Pons (tissue), 1 donor: ENCODE results near the gene PCDHGA4.
"Not testable (repeated sequence)": the region's sequence is repeated elsewhere in the genome, so short reads cannot be mapped to it uniquely, and the experiment has no call there.

Source experiments
- DNase-seq: peaks from one replicate; pipeline ENCODE4 v3.0.0-alpha.2; 2016; ENCODE audit warnings: low spot score

Gene PCDHGA4

GRCh38 chr5:141349917-141350619 lies 4.8 kb upstream of the PCDHGA4 start, which contains the start of gene PCDHGB1:
PCDHGB1 (plus strand) TSS chr5:141350099; CDS start chr5:141350261, 162 bp downstream.
- DNase-seq = peak; percentile 15

- no peak for DNase-seq
Observed at GRCh38 chr5:141351591-141351990, 3.2 kb upstream of the PCDHGA4 start.

- DNase-seq = no peak
Observed at GRCh38 chr5:141355641-141356040, 820 bp downstream of the PCDHGA4 start.

GRCh38 chr5:141356133-141356532 lies 1.3 kb downstream of the PCDHGA4 start:
- DNase-seq = no peak

- DNase-seq = no peak
Observed at GRCh38 chr5:141356950-141357349, 2.1 kb downstream of the PCDHGA4 start.

GRCh38 chr5:141359790-141360426 lies 5.1 kb downstream of the PCDHGA4 start, which contains the start of gene PCDHGB2:
PCDHGB2 (plus strand) TSS chr5:141359994; CDS start chr5:141360136, 142 bp downstream.
- DNase-seq = peak; percentile 30

GRCh38 chr5:141360685-141361084 lies 5.9 kb downstream of the PCDHGA4 start:
- no peak for DNase-seq

GRCh38 chr5:141362719-141363118 lies 7.9 kb downstream of the PCDHGA4 start:
- DNase-seq = no peak

GRCh38 chr5:141363952-141364660 lies 9.3 kb downstream of the PCDHGA4 start, which contains the start of gene PCDHGA5:
PCDHGA5 (plus strand) TSS chr5:141364162; CDS start chr5:141364331, 169 bp downstream.
- no peak for DNase-seq

- DNase-seq = no peak
Observed at GRCh38 chr5:141366016-141366896, 11.4 kb downstream of the PCDHGA4 start.

GRCh38 chr5:141369994-141370848 lies 15.4 kb downstream of the PCDHGA4 start, which contains the start of gene PCDHGB3:
PCDHGB3 (plus strand) TSS chr5:141370242; CDS start chr5:141370395, 153 bp downstream.
- no peak for DNase-seq

- DNase-seq = no peak
Observed at GRCh38 chr5:141371572-141372475, 17.0 kb downstream of the PCDHGA4 start.

GRCh38 chr5:141373673-141374317 lies 19.0 kb downstream of the PCDHGA4 start, which contains the start of gene PCDHGA6:
PCDHGA6 (plus strand) TSS chr5:141373891; CDS start chr5:141374084, 193 bp downstream.
- DNase-seq = no peak

GRCh38 chr5:141374627-141375026 lies 19.8 kb downstream of the PCDHGA4 start:
- no peak for DNase-seq

GRCh38 chr5:141375444-141376155 lies 20.8 kb downstream of the PCDHGA4 start:
- not testable (repeated sequence) for DNase-seq

GRCh38 chr5:141382469-141383294 lies 27.9 kb downstream of the PCDHGA4 start, which contains the start of gene PCDHGA7:
PCDHGA7 (plus strand) TSS chr5:141382742; CDS start chr5:141382900, 158 bp downstream.
- DNase-seq = no peak

- DNase-seq = no peak
Observed at GRCh38 chr5:141383345-141383744, 28.5 kb downstream of the PCDHGA4 start.
